ENCODE data around the gene ISL1. TPM values are rescaled to one million over a fixed set of nuclear protein-coding genes. Genes with fewer than 3 reads are reported as not detected.

Gene ISL1
- total RNA-seq = 1.7 TPM in 1 of 2 replicates, not detected in the other

GRCh38 chr5:51383131-51384121 is at the start of gene ISL1:
Gene ISL1 (plus strand): TSS chr5:51383448. CDS start chr5:51383672, 224 bp downstream.

